ENCODE results near the gene SERPINA12.

GRCh38 chr14:94483071-94483451 lies 26.2 kb downstream of the SERPINA12 start:
- TF ChIP-seq CTCF (IDR thresholded peaks at IDR 0.05) (no peak), POLR2A (IDR thresholded peaks at IDR 0.05) (no peak)
